Astrocyte of the hippocampus (primary cell): Measurements from ENCODE around the gene GAL3ST2.
"Not testable (repeated sequence)": the region's sequence is repeated elsewhere in the genome, so short reads cannot be mapped to it uniquely, and the experiment has no call there.

ENCODE experiments used
- DNase-seq: peaks from one replicate; pipeline ENCODE4 v3.0.0; 2011; ENCODE audit warnings: low read depth, low spot score

The GAL3ST2 gene

GRCh38 chr2:241808051-241808720 is 31.6 kb downstream of the GAL3ST2 start:
- no peak for DNase-seq

GRCh38 chr2:241808721-241809382 is 32.2 kb downstream of the GAL3ST2 start, which contains the start of gene NEU4:
NEU4 (plus strand) TSS chr2:241809193; CDS start chr2:241814485, 5,292 bp downstream.
- DNase-seq: no peak

- DNase-seq: no peak
Observed at GRCh38 chr2:241809383-241810306, 33.0 kb downstream of the GAL3ST2 start.

GRCh38 chr2:241810307-241811200 is 33.9 kb downstream of the GAL3ST2 start:
- no peak for DNase-seq

GRCh38 chr2:241811201-241811951 is 34.8 kb downstream of the GAL3ST2 start:
- no peak for DNase-seq

GRCh38 chr2:241811952-241812729 is 35.5 kb downstream of the GAL3ST2 start:
- DNase-seq: no peak

GRCh38 chr2:241812730-241813643 is 36.4 kb downstream of the GAL3ST2 start:
- DNase-seq: no peak

GRCh38 chr2:241813644-241814392 is 37.2 kb downstream of the GAL3ST2 start:
- DNase-seq: no peak

GRCh38 chr2:241814393-241814642 is 37.7 kb downstream of the GAL3ST2 start:
- DNase-seq: no peak

GRCh38 chr2:241814643-241815476 is 38.2 kb downstream of the GAL3ST2 start:
- DNase-seq: no peak

- DNase-seq: no peak
Observed at GRCh38 chr2:241815477-241816430, 39.1 kb downstream of the GAL3ST2 start.

- DNase-seq: no peak
Observed at GRCh38 chr2:241816431-241817121, 40.0 kb downstream of the GAL3ST2 start.

GRCh38 chr2:241817126-241817820 is 40.7 kb downstream of the GAL3ST2 start:
- DNase-seq: no peak

GRCh38 chr2:241817821-241818215 is 41.2 kb downstream of the GAL3ST2 start:
- not testable (repeated sequence) for DNase-seq
